ENCODE results near the gene HOXC4.
A peak's percentile ranks its signal among the peaks of the same experiment; 100 is the strongest.
"Not testable (repeated sequence)": the region's sequence is repeated elsewhere in the genome, so short reads cannot be mapped to it uniquely, and the experiment has no call there.

Gene HOXC4

GRCh38 chr12:54041097-54041690 lies 12.4 kb upstream of the HOXC4 start:
- DNase-seq = no peak

GRCh38 chr12:54042033-54042432 lies 11.6 kb upstream of the HOXC4 start:
- DNase-seq = not testable (repeated sequence)

GRCh38 chr12:54042970-54043853 lies 10.4 kb upstream of the HOXC4 start:
- no peak for DNase-seq

GRCh38 chr12:54044425-54045103 lies 9.1 kb upstream of the HOXC4 start:
- no peak for DNase-seq

GRCh38 chr12:54045401-54045800 lies 8.2 kb upstream of the HOXC4 start:
- no peak for DNase-seq

- DNase-seq = no peak
These were observed 7.6 kb upstream of the HOXC4 start for GRCh38 chr12:54045868-54046521.

GRCh38 chr12:54046809-54047159 lies 6.9 kb upstream of the HOXC4 start:
- no peak for DNase-seq

- DNase-seq = no peak
These were observed 6.3 kb upstream of the HOXC4 start for GRCh38 chr12:54047160-54047963.

- no peak for DNase-seq
These were observed 5.7 kb upstream of the HOXC4 start for GRCh38 chr12:54047964-54048303.

- no peak for DNase-seq
These were observed 5.1 kb upstream of the HOXC4 start for GRCh38 chr12:54048406-54049093.

- DNase-seq = no peak
These were observed 4.5 kb upstream of the HOXC4 start for GRCh38 chr12:54049108-54049507.

- no peak for DNase-seq
These were observed 3.2 kb upstream of the HOXC4 start for GRCh38 chr12:54050482-54050810.

GRCh38 chr12:54051026-54051842 lies 2.4 kb upstream of the HOXC4 start:
- DNase-seq = no peak

- no peak for DNase-seq
These were observed 1.7 kb upstream of the HOXC4 start for GRCh38 chr12:54051874-54052437.

- DNase-seq = no peak
These were observed 1.1 kb upstream of the HOXC4 start for GRCh38 chr12:54052438-54053002.

GRCh38 chr12:54053003-54053750 lies 458 bp upstream of the HOXC4 start:
- peak in 1 of 2 donors; percentile 6 for DNase-seq

- no peak for DNase-seq
These were observed 1.1 kb downstream of the HOXC4 start for GRCh38 chr12:54054742-54055194.

- DNase-seq = no peak
These were observed 1.9 kb downstream of the HOXC4 start for GRCh38 chr12:54055552-54055951.

GRCh38 chr12:54056110-54056509 lies 2.5 kb downstream of the HOXC4 start:
- DNase-seq = no peak

Data from hippocampal formation (tissue), 2 donors.